ENCODE data around the gene WRNIP1. TPM values are rescaled to one million over a fixed set of nuclear protein-coding genes. Genes with fewer than 3 reads are reported as not detected.

The WRNIP1 gene
- total RNA-seq, 2 donors from 2014 or later, result 51.9 to 53.5 TPM

DNA sequence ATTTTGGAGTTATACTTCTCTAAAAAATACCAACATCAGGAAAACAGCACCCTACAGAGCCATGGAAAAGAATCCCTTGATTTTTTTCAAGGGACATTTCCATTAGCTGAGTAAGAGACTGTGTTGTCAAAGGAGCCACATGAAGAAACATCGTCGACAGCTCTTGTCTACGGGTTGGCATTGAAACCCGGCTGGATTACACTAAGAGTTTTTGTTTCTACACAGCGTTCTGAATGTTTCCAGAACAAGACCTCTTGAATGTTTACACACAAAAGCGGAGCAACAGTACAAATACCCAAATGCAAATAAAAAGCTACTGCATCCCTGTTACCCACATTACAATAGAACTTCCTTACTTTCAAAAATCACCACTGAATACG lies 12.1 kb upstream of the WRNIP1 start:
- Histone ChIP-seq H3K4me1 (peaks cover 0 to 22% of the 10 kb centered on the region in 2 donors), H3K4me3 (no peak overlapping the region), H3K27me3 (no peaks in the 10 kb centered on the region), H3K36me3 (no peaks in the 10 kb centered on the region), H3K9me3 (no peaks in the 10 kb centered on the region), H3K27ac (no peak overlapping the region)
- TF ChIP-seq CTCF (IDR thresholded peaks at IDR 0.05), result no peak
- no peak for DNase-seq (ENCODE audit: low spot score)

GRCh38 chr6:2753743-2754142 lies 11.4 kb upstream of the WRNIP1 start:
- Histone ChIP-seq H3K9me3 (no peaks in the 10 kb centered on the region), H3K4me1 (peaks cover 0 to 16% of the 10 kb centered on the region in 2 donors), H3K4me3 (no peak overlapping the region), H3K36me3 (no peaks in the 10 kb centered on the region), H3K27me3 (no peaks in the 10 kb centered on the region), H3K27ac (no peak overlapping the region)
- no peak for TF ChIP-seq CTCF (IDR thresholded peaks at IDR 0.05)
- DNase-seq (ENCODE audit: low spot score), result no peak

- Histone ChIP-seq H3K9me3 (no peaks in the 10 kb centered on the region), H3K36me3 (no peaks in the 10 kb centered on the region), H3K27ac (no peak overlapping the region), H3K27me3 (no peaks in the 10 kb centered on the region), H3K4me3 (no peak overlapping the region), H3K4me1 (peaks cover 0 to 13% of the 10 kb centered on the region in 2 donors)
- no peak for DNase-seq (ENCODE audit: low spot score)
- TF ChIP-seq CTCF (IDR thresholded peaks at IDR 0.05), result no peak
These were observed 10.8 kb upstream of the WRNIP1 start for GRCh38 chr6:2754393-2754792.

DNA sequence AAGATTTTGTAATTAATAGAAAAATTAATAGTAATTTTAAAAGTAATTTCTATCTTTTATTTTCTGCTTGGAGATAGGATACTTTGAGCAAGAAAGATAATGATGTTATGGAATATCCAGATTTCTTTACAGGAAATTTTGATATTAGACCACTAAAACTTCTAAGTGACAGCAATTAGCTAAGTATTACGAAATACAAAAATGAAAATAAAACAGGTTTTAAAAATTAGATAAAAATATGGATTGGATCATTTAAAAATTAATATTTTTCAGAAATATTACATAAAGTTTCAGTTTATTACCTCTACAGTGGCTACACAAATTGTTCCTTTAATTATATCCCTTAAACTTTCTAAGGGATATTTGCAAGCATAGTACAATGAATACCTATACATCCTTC lies 10.3 kb upstream of the WRNIP1 start:
- Histone ChIP-seq H3K4me3 (no peak overlapping the region), H3K9me3 (no peaks in the 10 kb centered on the region), H3K27me3 (no peaks in the 10 kb centered on the region), H3K4me1 (peaks cover 0 to 9% of the 10 kb centered on the region in 2 donors), H3K27ac (no peak overlapping the region), H3K36me3 (no peaks in the 10 kb centered on the region)
- no peak for DNase-seq (ENCODE audit: low spot score)
- no peak for TF ChIP-seq CTCF (IDR thresholded peaks at IDR 0.05)

DNA sequence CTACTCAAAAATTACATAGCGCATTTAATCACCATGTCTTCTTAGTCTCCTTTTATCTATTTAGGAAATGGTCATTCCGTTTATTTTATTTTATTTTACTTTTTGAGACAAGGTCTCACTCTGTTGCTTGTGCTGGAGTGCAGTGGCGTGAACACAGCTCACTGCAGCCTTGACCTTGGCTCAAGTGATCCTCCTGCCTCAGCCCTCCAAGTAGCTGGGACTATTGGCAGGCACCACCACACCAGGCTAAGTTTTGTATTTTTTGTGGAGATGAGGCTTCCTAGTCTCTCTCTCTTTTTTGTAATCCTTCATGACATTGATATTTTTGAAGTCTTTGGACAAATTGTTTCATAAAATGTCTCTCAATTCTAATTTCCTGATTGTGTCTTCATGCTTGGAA lies 9.7 kb upstream of the WRNIP1 start:
- no peak for TF ChIP-seq CTCF (IDR thresholded peaks at IDR 0.05)
- Histone ChIP-seq H3K9me3 (no peaks in the 10 kb centered on the region), H3K27me3 (no peaks in the 10 kb centered on the region)

DNA sequence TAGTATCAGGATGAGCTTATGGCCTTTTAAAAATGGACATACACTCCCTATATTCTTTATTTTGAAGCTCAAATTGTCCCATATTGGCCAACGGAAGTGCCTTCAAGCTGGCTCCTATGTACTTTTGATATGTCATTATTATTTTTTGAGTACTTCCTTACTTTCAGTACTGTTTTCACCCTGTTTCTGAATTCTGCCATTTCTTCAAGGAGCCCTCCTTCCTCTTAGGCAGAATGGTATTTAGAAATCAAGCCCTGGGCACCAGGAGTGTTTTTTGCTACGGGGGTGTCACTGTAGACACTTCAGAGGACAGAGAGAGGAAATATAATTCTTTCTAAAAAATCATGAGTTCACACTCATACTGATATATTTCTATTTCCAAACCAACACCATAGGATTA lies 9.0 kb upstream of the WRNIP1 start:
- Histone ChIP-seq H3K27me3 (no peaks in the 10 kb centered on the region), H3K4me3 (no peak overlapping the region), H3K27ac (no peak overlapping the region)

More for the DNA sequence above, 9.7 kb upstream of the WRNIP1 start:
- Histone ChIP-seq H3K27ac (no peak overlapping the region), H3K4me3 (no peak overlapping the region), H3K4me1 (peaks cover 0 to 4% of the 10 kb centered on the region in 2 donors), H3K36me3 (no peaks in the 10 kb centered on the region)
- DNase-seq (ENCODE audit: low spot score), result no peak

More for the DNA sequence above, 9.0 kb upstream of the WRNIP1 start:
- Histone ChIP-seq H3K9me3 (no peaks in the 10 kb centered on the region), H3K4me1 (peaks cover 0 to 4% of the 10 kb centered on the region in 2 donors), H3K36me3 (no peaks in the 10 kb centered on the region)
- no peak for TF ChIP-seq CTCF (IDR thresholded peaks at IDR 0.05)
- no peak for DNase-seq (ENCODE audit: low spot score)
